Measurements from ENCODE around the gene SNN. TPM values are rescaled to one million over a fixed set of nuclear protein-coding genes. Genes with fewer than 3 reads are reported as not detected.
A peak's percentile ranks its signal among the peaks of the same experiment; 100 is the strongest.

Gene SNN
- total RNA-seq, 1 experiment from 2014 or later, result 15.6 TPM

DNA sequence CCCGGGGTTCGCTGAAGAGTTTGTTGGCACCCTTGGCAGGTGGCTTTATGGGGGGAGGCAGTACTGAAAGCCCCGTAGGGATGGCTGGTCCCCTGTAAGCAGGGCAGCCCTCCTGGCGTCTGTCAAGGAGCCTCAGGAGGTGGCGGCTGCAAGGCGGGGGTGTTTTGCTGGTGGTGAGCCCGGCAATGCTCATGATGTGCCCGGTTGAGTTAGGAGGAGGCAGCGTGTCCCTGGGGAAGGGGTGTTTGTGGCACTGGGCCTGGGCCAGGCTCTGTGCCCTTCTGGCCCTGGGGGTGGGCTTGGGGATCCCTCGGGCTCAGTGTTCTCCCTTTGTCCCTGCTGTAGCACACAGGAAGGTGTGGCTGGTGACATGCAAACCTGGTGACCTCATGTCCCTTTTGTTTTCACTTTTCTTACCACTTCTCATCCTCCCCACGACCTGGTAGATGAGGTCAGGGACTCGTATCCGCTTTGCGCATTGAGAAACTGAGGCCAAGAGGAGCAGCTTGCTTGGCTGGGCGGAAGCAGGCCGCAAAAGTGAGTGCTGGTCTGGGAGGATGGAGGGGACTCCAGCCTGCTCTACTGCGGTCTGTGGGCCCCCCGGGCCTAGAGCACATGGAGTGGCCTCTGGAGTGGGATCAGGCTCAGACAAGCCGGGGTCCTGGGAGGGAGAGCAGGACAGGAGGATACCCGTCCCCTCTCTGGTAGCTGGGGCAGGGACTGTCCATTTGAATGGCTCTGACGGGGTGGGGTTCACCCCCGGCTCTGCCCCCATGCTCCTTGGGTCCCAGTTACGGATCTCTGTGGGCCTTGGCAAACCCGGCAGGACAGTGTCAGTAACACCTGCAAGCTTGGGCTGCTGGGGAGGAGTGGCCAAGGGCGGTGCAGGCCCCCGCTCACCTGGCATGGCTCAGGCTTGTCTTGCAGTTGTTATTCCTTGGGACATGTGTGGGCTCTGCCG is 2.2 kb downstream of the SNN start:
- CTCF ChIA-PET, result no interaction called here

GRCh38 chr16:11671271-11671670 is 3.0 kb downstream of the SNN start:
- TF ChIP-seq REST (IDR thresholded peaks at IDR 0.05; ENCODE audit: insufficient read depth in 1 of 2, low read depth in 2 of 2, low read length in 1 of 2), result no peak
- TF ChIP-seq TCF7L2 (IDR thresholded peaks at IDR 0.05; ENCODE audit: low read depth, low read length), result no peak
- no peak for TF ChIP-seq POLR2AphosphoS5 (IDR thresholded peaks at IDR 0.05; ENCODE audit: low read depth, low read length)
- no peak for TF ChIP-seq SIN3A (IDR thresholded peaks at IDR 0.05; ENCODE audit: borderline replicate concordance, insufficient read depth, low read depth, low read length)
- TF ChIP-seq CTCF (IDR thresholded peaks at IDR 0.05), result no peak
- BruUV-seq (replicated peaks), result no TSS peak
- no peak for ATAC-seq
- Histone ChIP-seq H3K27ac (ENCODE audit: low read length) (no peak overlapping the region), H3K27me3 (ENCODE audit: control insufficient read depth, insufficient read depth, low read length) (no peaks in the 10 kb centered on the region), H3K4me3 (ENCODE audit: low read depth in 2 of 2, low read length in 2 of 2) (no peak overlapping the region), H3K9me3 (ENCODE audit: control insufficient read depth, insufficient read depth, low read depth, low read length) (no peaks in the 10 kb centered on the region), H3K4me1 (ENCODE audit: control insufficient read depth, insufficient read depth, low read length) (peaks cover 19% of the 10 kb centered on the region), H3K36me3 (ENCODE audit: control insufficient read depth, insufficient read depth, low read length) (no peaks in the 10 kb centered on the region; the same call in 1 of the 2 replicates)
- ChIA-PET CTCF (interaction anchor here (0.7 kb wide), 1 partner anchor 692 kb away, joined by 3 read pairs; no protein-coding TSS in a partner anchor), POLR2A (no interaction called here)
- no peak for DNase-seq (ENCODE audit: low read depth, low spot score)
- in situ Hi-C loops (cut with HindIII; ENCODE audit: low pct_unique_long_range_greater_than_20kb, low sequenced_read_pairs) (no loop called here), intact Hi-C loops (cut with micrococcal nuclease; ENCODE audit: unreplicated experiment) (no loop called here)

More for the DNA sequence above, 2.2 kb downstream of the SNN start:
- Histone ChIP-seq H3K36me3 (ENCODE audit: control insufficient read depth, insufficient read depth, low read length) (no peaks in the 10 kb centered on the region; the same call in 1 of the 2 replicates), H3K27ac (ENCODE audit: low read length) (no peak overlapping the region), H3K9me3 (ENCODE audit: control insufficient read depth, insufficient read depth, low read depth, low read length) (no peaks in the 10 kb centered on the region), H3K4me1 (ENCODE audit: control insufficient read depth, insufficient read depth, low read length) (peaks cover 13% of the 10 kb centered on the region), H3K4me3 (ENCODE audit: low read depth in 2 of 2, low read length in 2 of 2) (no peak overlapping the region; a peak in 1 of 4 replicates), H3K27me3 (ENCODE audit: control insufficient read depth, insufficient read depth, low read length) (no peaks in the 10 kb centered on the region)
- in situ Hi-C loops (cut with HindIII; ENCODE audit: low pct_unique_long_range_greater_than_20kb, low sequenced_read_pairs) (no loop called here), intact Hi-C loops (cut with micrococcal nuclease; ENCODE audit: unreplicated experiment) (no loop called here)
- TF ChIP-seq POLR2AphosphoS5 (IDR thresholded peaks at IDR 0.05; ENCODE audit: low read depth, low read length), result no peak
- DNase-seq (ENCODE audit: low read depth, low spot score), result no peak
- POLR2A ChIA-PET, result no interaction called here
- ATAC-seq, result no peak
- BruUV-seq (replicated peaks), result no TSS peak

DNA sequence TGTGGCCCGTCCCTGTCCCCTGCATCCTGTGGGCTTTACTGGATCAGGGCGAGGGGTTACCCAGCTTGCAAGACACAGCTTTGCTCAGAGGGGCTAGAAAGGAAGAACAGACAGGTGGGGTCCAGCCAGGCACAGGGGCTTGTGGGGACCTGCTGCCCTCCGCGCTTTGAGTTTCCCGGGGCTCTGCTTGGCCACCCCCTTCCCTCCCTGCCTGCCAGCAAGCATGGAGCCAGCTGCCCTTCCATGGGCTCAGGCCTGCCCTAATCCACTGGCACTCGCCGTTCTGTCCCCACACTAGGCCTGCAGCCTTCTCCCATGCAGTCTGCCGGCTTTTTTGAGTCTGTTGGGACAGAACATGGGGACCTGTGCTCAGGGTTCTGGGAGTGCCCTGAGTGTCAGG is 3.4 kb downstream of the SNN start:
- H3K36me3 ChIP-seq (ENCODE audit: control insufficient read depth, insufficient read depth, low read length), result no peaks in the 10 kb centered on the region; the same call in none of the 2 replicates
- CTCF ChIA-PET, result interaction anchor here (0.7 kb wide), 1 partner anchor 692 kb away, joined by 3 read pairs; no protein-coding TSS in a partner anchor

More for the DNA sequence above, 3.4 kb downstream of the SNN start:
- Histone ChIP-seq H3K4me3 (ENCODE audit: low read depth in 2 of 2, low read length in 2 of 2) (no peak overlapping the region), H3K4me1 (ENCODE audit: control insufficient read depth, insufficient read depth, low read length) (peaks cover 19% of the 10 kb centered on the region), H3K9me3 (ENCODE audit: control insufficient read depth, insufficient read depth, low read depth, low read length) (no peaks in the 10 kb centered on the region), H3K27ac (ENCODE audit: low read length) (no peak overlapping the region), H3K27me3 (ENCODE audit: control insufficient read depth, insufficient read depth, low read length) (no peaks in the 10 kb centered on the region)
- in situ Hi-C loops (cut with HindIII; ENCODE audit: low pct_unique_long_range_greater_than_20kb, low sequenced_read_pairs) (no loop called here), intact Hi-C loops (cut with micrococcal nuclease; ENCODE audit: unreplicated experiment) (no loop called here)
- TSS peak; percentile 35 for BruUV-seq (replicated peaks)
- TF ChIP-seq SIN3A (IDR thresholded peaks at IDR 0.05; ENCODE audit: borderline replicate concordance, insufficient read depth, low read depth, low read length) (no peak), REST (IDR thresholded peaks at IDR 0.05; ENCODE audit: insufficient read depth in 1 of 2, low read depth in 2 of 2, low read length in 1 of 2) (no peak), POLR2AphosphoS5 (IDR thresholded peaks at IDR 0.05; ENCODE audit: low read depth, low read length) (no peak), CTCF (IDR thresholded peaks at IDR 0.05) (no peak), TCF7L2 (IDR thresholded peaks at IDR 0.05; ENCODE audit: low read depth, low read length) (no peak)
- no peak for DNase-seq (ENCODE audit: low read depth, low spot score)
- no peak for ATAC-seq
- POLR2A ChIA-PET, result no interaction called here
